ENCODE results near the gene GPATCH8.

GRCh38 chr17:44390250-44390870 is 112.8 kb downstream of the GPATCH8 start:
- TF ChIP-seq YY1 (IDR thresholded peaks at IDR 0.05; ENCODE audit: insufficient read depth, insufficient read length) (no peak), SUZ12 (IDR thresholded peaks at IDR 0.05; ENCODE audit: extremely low read depth, insufficient read depth, insufficient read length) (no peak)

Measured in NT2/D1 (cell line).